HG03108 (cell line): ENCODE results near the gene KSR1.
"Not testable (repeated sequence)": the region's sequence is repeated elsewhere in the genome, so short reads cannot be mapped to it uniquely, and the experiment has no call there.

Source experiments
- ATAC-seq: cut with Tn5 transposase; IDR thresholded peaks from one replicate; pipeline ENCODE4 v1.9.1; 2021; ENCODE audit warnings: moderate library complexity; ENCODE audit not compliant: unreplicated experiment

Gene KSR1

GRCh38 chr17:27651411-27652345 is 195.4 kb downstream of the KSR1 start:
- no peak for ATAC-seq

- ATAC-seq: not testable (repeated sequence)
Observed at GRCh38 chr17:27653449-27653971, 197.3 kb downstream of the KSR1 start.

DNA sequence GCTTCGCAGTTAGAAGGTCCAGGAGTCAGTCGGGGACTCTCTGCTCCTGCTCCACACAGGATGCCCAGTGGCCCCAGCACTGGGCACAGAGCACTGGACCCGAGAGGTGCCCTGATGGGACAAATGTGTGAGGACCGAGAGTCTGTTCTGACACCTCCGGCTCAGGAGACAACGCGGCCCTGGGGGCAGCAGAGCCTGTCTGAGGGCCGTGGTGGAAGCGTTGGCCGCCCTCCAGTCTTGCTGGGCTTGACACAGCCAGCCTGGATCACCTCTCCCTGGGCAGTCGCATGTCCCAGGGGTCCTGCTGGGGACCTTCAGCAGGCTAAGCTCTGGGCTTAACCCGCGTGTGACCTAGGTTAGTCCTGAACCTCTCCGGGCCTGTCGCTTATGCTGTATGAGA is 197.9 kb downstream of the KSR1 start:
- no peak for ATAC-seq

DNA sequence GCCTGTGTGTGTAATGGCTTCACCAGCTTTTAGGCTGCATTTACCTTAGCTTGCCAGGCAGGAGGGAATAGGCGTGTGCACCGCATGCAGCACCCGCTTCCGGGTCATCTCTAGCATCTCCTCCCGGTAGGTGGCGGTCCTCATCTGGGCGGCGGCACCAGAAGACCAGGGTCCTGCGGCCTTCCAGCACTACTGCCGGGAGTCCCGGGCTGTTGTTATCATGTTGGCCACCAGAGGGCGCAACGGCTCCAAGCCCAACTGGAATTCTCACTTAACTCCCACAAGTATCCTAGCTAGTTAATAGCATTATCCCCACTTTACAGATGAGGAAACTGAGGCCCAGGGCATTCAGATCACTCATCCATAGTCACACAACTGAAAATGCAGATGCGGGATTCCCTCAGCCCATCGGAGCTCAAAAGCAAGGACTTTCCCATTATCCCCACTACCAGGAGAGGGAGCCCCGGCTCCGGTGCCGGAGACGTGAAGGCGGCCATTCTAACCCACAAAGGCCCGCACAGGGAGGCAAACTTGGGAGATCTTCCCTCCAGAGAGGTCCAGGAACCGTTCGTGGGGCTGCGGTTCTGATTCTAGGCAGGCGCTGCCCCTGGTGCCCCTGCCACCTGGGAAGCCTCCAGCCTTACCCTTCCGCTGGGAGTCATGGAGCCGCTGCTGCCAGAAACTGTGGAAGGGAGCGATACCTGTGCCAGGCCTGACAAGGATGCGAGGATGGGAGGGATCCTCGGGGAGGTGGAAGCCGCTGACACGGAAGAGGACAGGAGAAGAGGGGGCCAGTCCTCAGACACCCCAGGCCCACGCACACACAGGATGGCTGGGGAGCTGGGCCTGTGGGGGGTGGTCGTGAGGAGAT is 198.6 kb downstream of the KSR1 start:
- ATAC-seq: peak; percentile 72

- not testable (repeated sequence) for ATAC-seq
Observed at GRCh38 chr17:27655525-27656111, 199.4 kb downstream of the KSR1 start.

- ATAC-seq: not testable (repeated sequence)
Observed at GRCh38 chr17:27656620-27657019, 200.4 kb downstream of the KSR1 start.

DNA sequence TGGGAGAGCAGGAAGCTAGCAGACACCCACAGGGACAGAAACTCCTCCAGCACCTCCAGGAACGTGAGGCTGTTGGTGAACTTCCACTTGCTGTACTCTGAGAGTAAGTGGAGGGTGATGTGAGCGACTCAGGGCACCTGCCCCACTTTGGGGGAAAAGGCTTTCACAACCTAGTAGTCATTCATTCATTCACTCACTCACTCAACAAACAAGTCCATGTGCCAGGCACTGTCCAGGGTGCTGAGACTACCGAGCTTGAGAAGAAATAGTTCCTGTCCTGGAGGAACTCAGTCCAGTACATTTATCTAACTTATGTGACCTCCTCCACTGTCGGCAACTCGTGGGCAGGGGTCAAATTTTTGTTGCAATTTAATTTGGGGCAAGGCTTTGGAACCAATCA is 201.4 kb downstream of the KSR1 start:
- ATAC-seq: no peak

DNA sequence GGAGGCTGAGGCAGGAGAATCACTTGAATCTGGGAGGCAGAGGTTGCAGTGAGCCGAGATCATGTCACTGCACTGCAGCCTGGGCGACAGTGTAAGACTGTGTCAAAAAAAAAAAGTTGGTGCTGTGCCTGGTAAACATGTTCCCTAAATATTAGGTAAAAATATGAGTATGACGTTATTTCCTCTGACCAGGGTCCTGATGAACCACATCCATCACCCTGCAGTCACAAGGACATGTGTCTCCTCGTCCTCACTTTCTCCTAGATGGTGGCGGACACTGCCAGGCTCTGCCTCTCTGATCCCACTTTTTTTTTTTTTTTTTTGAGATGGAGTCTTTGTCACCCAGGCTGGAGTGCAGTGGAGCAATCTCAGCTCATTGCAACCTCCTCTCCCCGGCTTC is 203.4 kb downstream of the KSR1 start:
- ATAC-seq: no peak

DNA sequence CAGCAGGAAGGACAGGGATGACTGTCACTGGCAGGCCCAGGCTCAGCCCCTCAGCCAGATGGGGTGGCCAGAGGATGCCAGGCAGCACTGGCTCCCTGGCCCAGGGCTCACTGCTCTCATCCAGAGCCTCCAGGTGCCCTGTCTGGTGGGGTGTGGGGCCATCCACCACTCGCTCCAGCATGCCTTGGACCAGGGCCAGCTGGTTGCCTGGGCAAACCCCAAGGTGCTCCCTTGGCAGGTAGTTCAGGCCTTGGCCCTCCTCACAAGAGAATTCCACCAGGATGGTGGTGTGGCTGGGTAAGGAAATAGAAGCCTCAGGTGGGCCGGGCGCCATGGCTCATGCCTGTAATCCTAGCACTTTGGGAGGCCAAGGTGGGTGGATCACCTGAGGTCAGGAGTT is 204.2 kb downstream of the KSR1 start:
- no peak for ATAC-seq

- ATAC-seq: no peak
Observed at GRCh38 chr17:27663936-27664605, 207.8 kb downstream of the KSR1 start.

GRCh38 chr17:27664606-27664965 is 208.3 kb downstream of the KSR1 start:
- no peak for ATAC-seq

GRCh38 chr17:27665549-27665948 is 209.3 kb downstream of the KSR1 start:
- ATAC-seq: no peak

DNA sequence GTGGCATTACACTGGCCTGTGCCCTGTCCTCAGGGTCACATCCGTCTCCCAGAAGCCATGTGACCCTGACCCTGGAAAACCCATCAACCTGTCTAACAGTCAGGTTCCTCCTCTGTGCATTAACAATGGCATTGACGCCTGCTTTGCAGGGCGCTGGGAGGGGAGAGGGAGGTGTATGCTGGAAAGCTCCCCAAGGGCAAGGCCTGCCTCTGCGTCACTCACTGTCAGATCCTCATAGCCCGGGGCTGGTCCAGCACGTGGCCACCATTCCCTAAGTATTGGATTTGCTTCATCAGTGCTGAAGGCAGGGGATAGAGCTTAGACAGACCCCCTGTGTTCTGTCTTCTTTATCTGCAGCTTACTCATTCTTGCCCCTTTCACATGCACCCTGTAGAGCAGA is 210.0 kb downstream of the KSR1 start:
- not testable (repeated sequence) for ATAC-seq

- no peak for ATAC-seq
Observed at GRCh38 chr17:27666831-27667560, 210.7 kb downstream of the KSR1 start.

- no peak for ATAC-seq
Observed at GRCh38 chr17:27667656-27668487, 211.6 kb downstream of the KSR1 start.

GRCh38 chr17:27668488-27668823 is 212.2 kb downstream of the KSR1 start:
- no peak for ATAC-seq

- no peak for ATAC-seq
Observed at GRCh38 chr17:27669136-27669535, 212.9 kb downstream of the KSR1 start.

- ATAC-seq: no peak
Observed at GRCh38 chr17:27669850-27670249, 213.6 kb downstream of the KSR1 start.
